ENCODE measurements around the gene CNNM4. TPM values are rescaled to one million over a fixed set of nuclear protein-coding genes. Genes with fewer than 3 reads are reported as not detected.
A peak's percentile ranks its signal among the peaks of the same experiment; 100 is the strongest.

CNNM4 gene
- polyA plus RNA-seq, 1 experiment: 7.2 TPM

GRCh38 chr2:96737251-96737650, 23.5 kb upstream of the CNNM4 start:
- Histone ChIP-seq H3K27me3 (ENCODE audit: control insufficient read depth, insufficient read depth, low read length) (no peaks in the 10 kb centered on the region), H3K36me3 (ENCODE audit: control insufficient read depth, insufficient read depth, low read length) (peaks cover 12% of the 10 kb centered on the region), H3K4me3 (ENCODE audit: low read depth, low read length) (no peak overlapping the region)
- POLR2A ChIA-PET: no interaction called here
- CTCF ChIA-PET: interaction anchor here (4.2 kb wide), 1 partner anchor 24 kb away, joined by 15 read pairs; the partner anchor contains the start of gene CNNM4
- TF ChIP-seq CTCF (IDR thresholded peaks at IDR 0.05; ENCODE audit: insufficient read depth, low read depth, low read length): no peak
- DNase-seq (ENCODE audit: low read depth): no peak

- H3K27me3 ChIP-seq (ENCODE audit: control insufficient read depth, insufficient read depth, low read length): no peaks in the 10 kb centered on the region
- ChIA-PET CTCF (interaction anchor here (4.2 kb wide), 1 partner anchor 24 kb away, joined by 15 read pairs; the partner anchor contains the start of gene CNNM4), POLR2A (no interaction called here)
- no peak for DNase-seq (ENCODE audit: low read depth)
- no peak for TF ChIP-seq CTCF (IDR thresholded peaks at IDR 0.05; ENCODE audit: insufficient read depth, low read depth, low read length)
- H3K36me3 ChIP-seq (ENCODE audit: control insufficient read depth, insufficient read depth, low read length): peaks cover 11% of the 10 kb centered on the region
- H3K4me3 ChIP-seq (ENCODE audit: low read depth, low read length): no peak overlapping the region
These were observed 22.9 kb upstream of the CNNM4 start for GRCh38 chr2:96737831-96738230.

GRCh38 chr2:96739076-96739632, 21.5 kb upstream of the CNNM4 start:
- Histone ChIP-seq H3K27me3 (ENCODE audit: control insufficient read depth, insufficient read depth, low read length) (no peaks in the 10 kb centered on the region), H3K4me3 (ENCODE audit: low read depth, low read length) (peak overlapping the region; percentile 81), H3K36me3 (ENCODE audit: control insufficient read depth, insufficient read depth, low read length) (peaks cover 5% of the 10 kb centered on the region)
- no peak for TF ChIP-seq CTCF (IDR thresholded peaks at IDR 0.05; ENCODE audit: insufficient read depth, low read depth, low read length)
- CTCF ChIA-PET: interaction anchor here (1.3 to 4.2 kb wide), 2 partner anchors 22 to 374 kb away, joined by 3 to 15 read pairs; partner anchors contain the start of genes ANKRD36 and CNNM4
- no peak for DNase-seq (ENCODE audit: low read depth)
- POLR2A ChIA-PET: no interaction called here

- CTCF ChIA-PET: interaction anchor here (1.3 to 4.2 kb wide), 2 partner anchors 22 to 373 kb away, joined by 3 to 15 read pairs; partner anchors contain the start of genes ANKRD36 and CNNM4
- peak; percentile 26; the same call in 1 of the 2 replicates for TF ChIP-seq CTCF (IDR thresholded peaks at IDR 0.05; ENCODE audit: insufficient read depth, low read depth, low read length)
- Histone ChIP-seq H3K27me3 (ENCODE audit: control insufficient read depth, insufficient read depth, low read length) (no peaks in the 10 kb centered on the region; the same call in 1 of the 2 replicates), H3K36me3 (ENCODE audit: control insufficient read depth, insufficient read depth, low read length) (peaks cover 4% of the 10 kb centered on the region; the same call in 1 of the 2 replicates), H3K4me3 (ENCODE audit: low read depth, low read length) (peak within 1 kb of the TSS; percentile 81)
- peak; percentile 91 for DNase-seq (ENCODE audit: low read depth)
- POLR2A ChIA-PET: no interaction called here
These were observed 20.9 kb upstream of the CNNM4 start, which contains the start of gene LMAN2L for GRCh38 chr2:96739633-96740428. LMAN2L (minus strand) TSS chr2:96740064; CDS start chr2:96740040, 24 bp downstream.

- ChIA-PET CTCF (interaction anchor here (0.7 kb wide), 2 partner anchors 14 to 16 kb away, joined by 3 to 4 read pairs; partner anchors contain the start of gene CNNM4), POLR2A (interaction anchor here (0.6 kb wide), 1 partner anchor 181 kb away, joined by 3 read pairs; no protein-coding TSS in a partner anchor)
- Histone ChIP-seq H3K4me3 (ENCODE audit: low read depth, low read length) (no peak overlapping the region), H3K36me3 (ENCODE audit: control insufficient read depth, insufficient read depth, low read length) (no peaks in the 10 kb centered on the region), H3K27me3 (ENCODE audit: control insufficient read depth, insufficient read depth, low read length) (peaks cover 2% of the 10 kb centered on the region; the same call in 1 of the 2 replicates)
- no peak for TF ChIP-seq CTCF (IDR thresholded peaks at IDR 0.05; ENCODE audit: insufficient read depth, low read depth, low read length)
- no peak for DNase-seq (ENCODE audit: low read depth)
These were observed 13.6 kb upstream of the CNNM4 start for GRCh38 chr2:96747061-96747617.

All from BJ (cell line).